WERI-Rb-1 (cell line): ENCODE measurements around the gene SMYD3.

Experiments
- DNase-seq: peaks from one replicate; pipeline ENCODE4 v3.0.0-alpha.2; 2020
- H3K27ac ChIP-seq: fragments of 250-450 bp; sonication (Bioruptor Pico); 2 replicates; pipeline ENCODE4 v1.5.1; 2020; ENCODE audit warnings: mild to moderate bottlenecking, moderate library complexity
- H3K27me3 ChIP-seq: fragments of 250-450 bp; sonication (Bioruptor Pico); 2 replicates; pipeline ENCODE4 v1.5.1; 2021; ENCODE audit warnings: mild to moderate bottlenecking, low read depth, moderate library complexity; ENCODE audit not compliant: insufficient read depth, severe bottlenecking
- H3K36me3 ChIP-seq: fragments of 250-450 bp; sonication (Bioruptor Pico); 2 replicates; pipeline ENCODE4 v1.5.1; 2020; ENCODE audit warnings: mild to moderate bottlenecking, moderate library complexity
- H3K4me3 ChIP-seq: 2 replicates; pipeline ENCODE4 v1.5.1; 2011; ENCODE audit warnings: low read depth, mild to moderate bottlenecking, control low read depth, low read length
- H3K9me3 ChIP-seq: fragments of 250-450 bp; sonication (Bioruptor Pico); 2 replicates; pipeline ENCODE4 v1.5.1; 2021; ENCODE audit warnings: mild to moderate bottlenecking, moderate library complexity; ENCODE audit not compliant: severe bottlenecking
- TF ChIP-seq, protein P1 (sequence below): IDR thresholded peaks from 2 replicates; pipeline ENCODE4 v1.5.1; 2011; ENCODE audit warnings: low read depth, mild to moderate bottlenecking, control low read depth, inconsistent platforms, low read length

Gene SMYD3

DNA sequence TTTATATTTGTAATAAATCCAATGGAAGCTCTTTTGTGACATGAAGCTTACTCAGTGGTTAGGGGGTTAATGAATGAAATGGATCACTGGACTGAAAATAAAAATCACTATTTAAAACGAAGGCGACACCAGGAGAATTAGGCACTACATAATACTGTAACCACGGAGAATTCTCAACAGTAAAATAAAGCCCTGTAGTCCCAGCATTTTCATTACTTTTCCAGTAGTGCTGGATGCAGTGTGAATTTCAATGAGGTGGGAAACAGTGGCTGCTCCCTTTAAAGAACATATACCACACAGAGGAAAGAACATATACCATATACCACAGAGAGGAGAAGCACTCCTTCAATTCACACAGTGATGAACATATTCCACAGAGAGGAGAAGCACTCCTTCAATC, 275.0 kb downstream of the SMYD3 start:
- DNase-seq, result no peak
- Histone ChIP-seq H3K27ac (no peak overlapping the region), H3K9me3 (no peaks in the 10 kb centered on the region), H3K27me3 (no peaks in the 10 kb centered on the region), H3K36me3 (no peaks in the 10 kb centered on the region), H3K4me3 (no peak overlapping the region)
- TF ChIP-seq, protein P1, sequence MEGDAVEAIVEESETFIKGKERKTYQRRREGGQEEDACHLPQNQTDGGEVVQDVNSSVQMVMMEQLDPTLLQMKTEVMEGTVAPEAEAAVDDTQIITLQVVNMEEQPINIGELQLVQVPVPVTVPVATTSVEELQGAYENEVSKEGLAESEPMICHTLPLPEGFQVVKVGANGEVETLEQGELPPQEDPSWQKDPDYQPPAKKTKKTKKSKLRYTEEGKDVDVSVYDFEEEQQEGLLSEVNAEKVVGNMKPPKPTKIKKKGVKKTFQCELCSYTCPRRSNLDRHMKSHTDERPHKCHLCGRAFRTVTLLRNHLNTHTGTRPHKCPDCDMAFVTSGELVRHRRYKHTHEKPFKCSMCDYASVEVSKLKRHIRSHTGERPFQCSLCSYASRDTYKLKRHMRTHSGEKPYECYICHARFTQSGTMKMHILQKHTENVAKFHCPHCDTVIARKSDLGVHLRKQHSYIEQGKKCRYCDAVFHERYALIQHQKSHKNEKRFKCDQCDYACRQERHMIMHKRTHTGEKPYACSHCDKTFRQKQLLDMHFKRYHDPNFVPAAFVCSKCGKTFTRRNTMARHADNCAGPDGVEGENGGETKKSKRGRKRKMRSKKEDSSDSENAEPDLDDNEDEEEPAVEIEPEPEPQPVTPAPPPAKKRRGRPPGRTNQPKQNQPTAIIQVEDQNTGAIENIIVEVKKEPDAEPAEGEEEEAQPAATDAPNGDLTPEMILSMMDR, result no peak

DNA sequence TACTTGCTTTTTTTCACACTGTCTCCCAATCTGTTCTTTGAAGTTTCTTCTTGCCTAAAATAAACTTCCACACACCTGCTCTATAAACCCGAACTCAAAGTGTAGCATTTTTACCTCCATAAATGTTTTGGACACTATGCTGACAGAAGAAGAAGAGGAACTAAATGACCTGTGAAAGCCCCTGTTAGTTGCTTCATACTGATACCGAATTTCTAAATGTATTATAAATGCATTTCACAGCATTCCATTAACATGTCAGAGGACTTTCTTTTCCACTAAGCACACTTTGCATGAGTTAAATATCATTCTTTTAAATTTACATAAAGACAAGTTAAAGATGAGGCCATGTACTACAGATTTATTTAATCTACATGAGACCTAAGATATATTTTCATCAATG, 281.0 kb downstream of the SMYD3 start:
- no peak overlapping the region for H3K27ac ChIP-seq
- TF ChIP-seq, protein P1, result no peak
- H3K4me3 ChIP-seq, result no peak overlapping the region
- no peak for DNase-seq
- no peaks in the 10 kb centered on the region for H3K36me3 ChIP-seq
- no peaks in the 10 kb centered on the region for H3K27me3 ChIP-seq
- no peaks in the 10 kb centered on the region for H3K9me3 ChIP-seq

DNA sequence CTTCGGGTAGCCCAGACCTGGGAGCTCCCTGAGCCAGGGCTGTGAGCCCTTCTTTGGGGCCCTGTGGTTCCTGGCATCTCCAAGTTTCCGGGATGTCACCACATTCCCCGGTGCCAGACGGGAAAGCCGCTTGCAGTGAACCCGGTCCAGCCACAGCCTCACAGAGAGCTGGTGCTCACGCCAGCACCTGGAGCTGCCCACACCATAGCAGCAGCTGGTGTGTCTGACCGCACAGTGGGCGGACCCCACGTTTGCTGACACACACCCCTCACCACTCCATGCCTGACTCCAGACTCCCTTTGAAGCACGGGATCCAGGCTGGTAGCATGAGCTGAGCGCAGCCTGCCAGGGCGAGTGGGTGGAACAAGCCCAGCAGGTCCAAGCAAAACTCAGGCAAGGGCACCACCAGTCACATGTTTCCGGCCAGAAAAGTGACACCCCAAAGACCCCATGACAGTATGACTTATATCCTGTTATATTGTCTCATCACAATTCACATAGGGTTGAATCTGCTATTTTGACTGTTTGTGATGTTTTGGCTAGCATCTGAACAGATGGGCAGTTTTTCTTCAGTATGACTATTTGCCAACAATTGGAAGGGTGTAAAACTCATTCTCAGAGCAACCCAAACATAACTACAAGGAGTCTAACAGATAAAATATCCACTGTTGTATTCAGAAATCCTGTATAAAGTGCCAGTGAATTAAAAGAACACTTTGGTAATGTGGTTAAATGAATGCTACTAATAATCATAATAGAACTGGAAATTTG, 285.4 kb downstream of the SMYD3 start:
- Histone ChIP-seq H3K9me3 (no peaks in the 10 kb centered on the region), H3K27me3 (no peaks in the 10 kb centered on the region), H3K27ac (no peak overlapping the region), H3K36me3 (no peaks in the 10 kb centered on the region), H3K4me3 (no peak overlapping the region)
- no peak for DNase-seq
- TF ChIP-seq, protein P1, result no peak

DNA sequence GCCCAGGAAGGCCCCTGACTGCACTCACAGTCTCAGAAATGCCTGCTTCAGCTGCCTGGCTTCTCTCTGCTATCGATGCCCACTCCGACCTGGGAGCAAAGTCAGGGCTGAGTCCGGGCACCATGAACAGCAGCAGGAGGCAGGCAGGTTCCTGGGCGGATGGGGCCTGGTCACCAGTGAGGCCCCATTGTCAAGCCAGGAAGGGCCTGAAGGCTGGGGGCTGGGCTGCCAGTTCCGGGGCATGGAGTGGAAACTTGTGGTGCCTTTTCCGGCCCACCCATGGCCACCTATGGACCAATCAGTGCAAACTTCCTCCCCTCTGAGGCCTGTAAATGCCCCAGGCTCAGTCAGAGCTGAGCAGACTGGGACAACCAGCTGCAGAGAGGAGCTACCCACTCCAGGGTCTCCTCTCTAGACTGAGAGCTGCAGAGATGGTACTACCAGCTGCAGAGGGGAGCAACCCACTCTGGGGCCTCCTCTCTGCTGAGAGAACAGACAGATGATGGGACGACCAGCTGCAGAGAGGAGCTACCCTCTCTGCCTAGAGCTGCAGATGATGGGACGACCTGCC, 286.5 kb downstream of the SMYD3 start:
- Histone ChIP-seq H3K9me3 (no peaks in the 10 kb centered on the region), H3K27ac (no peak overlapping the region), H3K27me3 (no peaks in the 10 kb centered on the region), H3K4me3 (no peak overlapping the region), H3K36me3 (no peaks in the 10 kb centered on the region)
- DNase-seq, result no peak
- TF ChIP-seq, protein P1, result no peak

DNA sequence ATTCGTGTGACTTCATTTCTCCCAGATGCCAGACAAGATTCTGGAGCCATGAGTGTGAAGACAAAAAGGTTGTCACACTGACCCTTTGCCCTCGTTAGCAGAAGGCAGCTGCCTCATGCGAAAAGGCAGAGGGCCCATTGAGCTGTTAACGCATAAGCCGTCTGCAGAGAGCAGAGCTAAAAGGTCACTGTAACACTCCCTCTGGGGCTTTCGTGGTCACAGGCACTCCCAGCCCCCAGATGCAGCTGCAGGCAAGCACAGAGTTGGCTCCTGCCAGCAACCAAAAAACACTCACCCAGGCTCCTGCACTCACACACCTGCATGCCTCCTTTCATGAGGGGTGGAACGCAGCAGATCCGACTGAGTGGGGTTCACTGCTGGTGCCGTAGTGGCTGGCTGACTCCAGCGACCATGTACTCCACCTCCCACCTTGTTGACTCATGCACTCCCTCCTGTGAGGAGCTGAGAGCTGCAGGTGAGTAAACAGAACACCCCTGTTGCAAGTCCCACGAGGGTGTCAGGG, 287.5 kb downstream of the SMYD3 start:
- H3K36me3 ChIP-seq, result no peaks in the 10 kb centered on the region
- H3K9me3 ChIP-seq, result no peaks in the 10 kb centered on the region
- TF ChIP-seq, protein P1, result no peak
- H3K27me3 ChIP-seq, result no peaks in the 10 kb centered on the region
- no peak for DNase-seq
- no peak overlapping the region for H3K4me3 ChIP-seq
- no peak overlapping the region for H3K27ac ChIP-seq
